ENCODE results near the gene CELF2.

The CELF2 gene

DNA sequence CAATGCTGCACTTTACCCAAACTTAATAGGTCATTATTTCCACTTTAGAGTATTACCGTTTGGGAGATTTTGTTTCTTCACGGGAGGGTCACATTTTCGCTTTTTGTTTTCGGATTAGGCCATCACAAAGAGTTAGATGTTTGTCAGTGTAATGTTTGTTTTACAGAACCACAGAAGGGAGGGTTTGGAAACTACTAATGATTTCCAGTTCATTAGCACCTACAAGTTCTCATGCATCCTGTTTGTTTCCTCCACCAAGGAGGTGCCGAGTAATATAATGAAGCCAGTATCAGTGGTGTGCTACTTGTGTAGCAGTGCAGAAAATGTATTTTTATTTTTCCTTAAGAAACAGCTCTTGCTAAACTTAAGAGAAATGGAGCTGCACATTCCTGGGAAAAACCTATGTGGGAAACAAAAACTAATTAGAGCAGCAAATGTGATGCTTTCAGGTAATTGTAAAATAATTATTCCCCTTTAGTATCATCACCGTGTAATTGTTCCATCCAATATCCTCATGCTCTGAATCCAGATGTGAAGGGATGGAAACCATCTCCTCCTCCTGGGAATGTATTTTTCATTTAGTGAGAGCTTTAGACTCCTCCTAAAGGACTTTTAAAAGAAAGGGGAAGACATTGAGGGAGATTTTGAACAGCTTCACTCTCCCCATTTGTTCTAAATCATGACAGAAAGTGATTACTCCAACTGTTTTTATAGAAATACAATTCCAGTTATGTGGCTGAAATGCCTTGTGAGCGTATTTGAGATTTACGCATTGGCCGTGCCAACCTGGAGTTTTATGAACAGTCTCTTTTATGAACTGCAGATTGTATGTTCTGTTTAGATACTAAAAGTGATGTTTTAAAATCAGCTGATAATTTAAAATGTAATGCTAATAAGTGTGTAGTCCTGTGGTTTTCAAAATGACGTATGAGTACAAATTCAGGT is 5.6 kb downstream of the CELF2 start:
- DNase-seq: no peak

DNA sequence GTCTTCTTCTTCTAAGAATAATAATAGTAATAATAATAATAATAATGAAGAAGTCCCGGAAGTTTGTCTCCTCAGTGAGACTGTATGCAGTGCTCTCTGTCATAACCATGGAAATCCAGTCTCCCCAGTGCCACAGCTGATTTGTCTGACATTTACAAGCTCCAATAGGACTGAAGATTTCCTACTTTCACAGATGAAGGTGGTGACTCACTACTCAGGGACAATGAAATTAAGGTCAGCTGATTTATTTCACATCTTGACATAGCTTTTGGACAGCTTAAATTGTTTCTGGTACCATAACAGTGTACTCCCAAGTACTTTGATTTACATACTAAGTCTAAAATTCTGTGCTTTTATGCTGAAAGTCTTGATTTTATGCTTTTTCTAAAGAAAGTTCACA is 6.9 kb downstream of the CELF2 start:
- no peak for DNase-seq

DNA sequence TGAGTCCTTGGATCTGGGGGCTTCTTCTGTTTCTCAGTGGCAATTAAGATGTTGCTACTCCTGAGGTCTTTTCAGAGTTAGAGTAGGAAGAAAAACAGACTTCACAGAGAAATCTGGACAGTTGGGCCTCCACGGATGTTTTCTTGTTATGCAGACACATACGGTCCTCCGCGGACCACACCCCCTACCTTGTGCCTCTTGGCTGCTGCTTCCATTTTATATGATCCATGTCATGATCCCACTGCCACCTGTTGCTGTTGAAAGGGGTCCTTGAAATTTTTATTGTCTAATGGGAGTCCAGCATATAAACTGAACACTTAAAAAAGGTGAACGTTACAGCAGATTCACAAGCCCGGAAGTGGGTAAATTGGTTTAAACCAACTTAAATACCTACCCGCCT is 8.3 kb downstream of the CELF2 start:
- no peak for DNase-seq

DNA sequence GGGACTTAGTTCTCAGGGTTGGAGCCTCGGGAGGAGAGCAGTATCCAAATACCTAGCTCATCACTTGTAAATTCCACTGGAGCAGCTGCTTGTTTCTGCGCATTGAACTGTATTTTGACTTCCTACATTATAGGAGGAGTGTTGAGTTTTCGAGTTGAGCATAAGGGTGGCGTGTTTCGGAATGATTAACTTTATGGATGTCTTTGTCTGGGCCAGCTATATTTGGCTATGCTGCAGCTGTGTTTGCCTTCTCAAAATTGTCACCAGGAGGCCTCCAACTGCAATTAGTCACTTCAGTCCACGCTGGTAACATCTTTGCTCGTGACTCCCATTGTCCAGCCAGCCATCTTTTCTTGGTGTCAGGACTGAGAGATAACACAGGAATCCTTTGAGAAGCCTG is 9.1 kb downstream of the CELF2 start:
- DNase-seq: no peak

DNA sequence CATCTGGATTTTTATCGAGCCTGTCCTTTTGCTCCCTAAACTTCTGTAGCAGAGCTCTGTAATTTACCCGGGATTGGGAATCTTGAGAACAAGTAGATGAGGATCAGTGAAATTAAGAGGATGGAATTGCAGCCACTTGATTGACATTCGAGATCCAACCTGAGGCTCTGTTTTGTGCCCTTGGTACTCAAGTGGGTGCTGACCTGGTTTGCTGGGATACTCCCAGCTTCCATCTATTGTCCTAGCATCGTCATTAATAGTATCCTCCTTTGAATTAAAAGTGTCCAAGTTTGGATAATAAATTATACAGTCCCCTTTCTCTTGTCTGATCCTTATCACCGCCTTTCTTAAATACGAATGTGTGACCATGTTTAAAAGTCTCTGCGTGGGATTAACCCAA is 17.1 kb downstream of the CELF2 start:
- no peak for DNase-seq

DNA sequence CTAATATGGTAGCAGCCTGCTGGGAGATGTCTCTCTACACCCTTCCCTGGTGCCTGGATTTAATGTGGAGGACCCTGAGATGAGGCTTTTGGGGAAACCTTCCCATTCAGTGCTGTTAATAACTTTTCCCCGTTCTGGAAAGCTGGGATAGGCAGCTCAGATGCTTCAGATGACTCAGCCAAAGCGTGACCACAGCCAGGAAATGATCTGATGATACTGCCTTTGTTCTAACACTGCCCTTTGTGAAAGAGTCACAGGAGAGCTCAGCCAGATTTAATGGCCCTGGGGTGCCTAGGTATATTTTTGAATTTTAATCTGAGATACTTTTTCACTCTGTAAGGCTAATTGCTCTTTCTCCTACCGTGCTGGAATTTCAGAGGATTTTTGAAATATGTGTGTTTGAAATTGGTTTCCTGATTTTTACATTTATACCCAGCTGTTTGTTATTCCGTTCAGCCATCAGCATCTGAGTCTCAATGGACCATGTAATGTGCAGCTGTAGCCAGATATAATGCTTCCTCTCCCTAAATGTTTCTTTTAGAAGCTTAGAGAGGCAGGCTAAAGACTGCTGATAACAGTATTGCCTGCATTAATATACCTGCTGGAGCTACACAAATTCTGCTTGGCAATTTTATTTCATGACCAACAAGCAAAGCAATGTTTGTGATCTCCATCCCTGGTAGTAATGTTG is 17.8 kb downstream of the CELF2 start:
- DNase-seq: no peak

DNA sequence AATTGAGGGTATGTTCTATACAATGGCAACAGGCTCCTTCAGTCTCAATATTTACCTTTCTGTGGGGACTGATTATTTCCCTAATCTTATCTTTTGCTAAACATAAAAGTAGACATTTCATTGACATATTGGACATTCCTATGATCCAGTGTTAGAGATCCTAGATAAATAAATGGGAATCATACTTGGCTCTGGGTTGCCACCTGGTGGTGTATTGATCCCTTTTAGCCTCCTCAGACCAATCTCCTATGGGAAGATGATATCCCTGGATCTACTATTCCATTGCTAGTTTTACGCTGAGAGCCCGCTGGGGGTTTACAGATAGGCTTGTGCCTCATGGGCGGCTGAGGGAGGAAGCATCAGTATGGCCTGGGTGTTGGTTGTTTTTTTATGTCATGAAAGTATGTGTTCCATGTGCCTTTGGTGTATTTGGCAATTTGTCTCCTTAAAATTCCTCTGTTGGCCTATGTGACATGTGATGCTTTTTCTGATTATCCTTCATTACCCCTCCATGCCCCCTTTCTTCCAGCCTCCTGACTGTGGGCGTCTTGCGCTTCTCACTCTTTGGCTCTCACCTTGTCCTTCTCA is 18.8 kb downstream of the CELF2 start:
- peak; percentile 55 for DNase-seq

DNA sequence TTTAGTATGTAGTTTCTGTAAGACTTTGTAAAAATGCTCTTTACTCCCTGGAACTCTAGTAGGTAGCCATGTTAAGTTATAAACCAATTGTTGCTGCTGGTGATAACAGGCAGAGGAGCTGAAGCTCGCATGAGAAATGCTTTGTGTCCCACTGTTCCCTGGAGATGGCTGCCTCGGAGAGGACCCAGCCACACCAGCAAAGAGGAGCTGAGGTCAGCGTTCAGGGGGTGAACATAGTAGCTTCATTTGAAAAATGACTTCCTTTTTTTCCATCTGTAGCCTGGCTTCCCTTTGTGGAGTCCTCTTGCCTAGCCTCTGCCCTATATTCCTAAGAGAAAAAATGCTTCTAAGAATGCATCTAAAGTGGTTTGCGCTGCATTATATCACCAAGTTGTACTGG is 20.3 kb downstream of the CELF2 start:
- no peak for DNase-seq

DNA sequence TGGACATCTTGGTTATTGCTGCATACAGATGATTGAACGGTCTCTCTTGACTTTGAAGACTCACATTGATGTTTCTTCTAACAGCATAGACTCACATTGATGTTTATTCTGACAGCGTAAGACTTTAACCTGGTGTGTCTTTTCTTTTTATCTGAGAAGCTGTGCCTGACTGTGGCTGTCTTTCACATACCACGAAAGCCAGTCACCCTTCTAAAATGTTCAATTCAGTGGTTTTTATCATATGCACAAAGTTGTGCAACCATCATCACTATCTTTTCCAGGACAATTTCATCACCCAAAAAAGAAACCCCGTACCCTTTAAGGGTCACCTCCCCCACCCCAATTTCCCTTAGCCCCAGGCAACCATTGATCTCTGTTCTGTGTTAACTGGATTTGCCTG is 24.7 kb downstream of the CELF2 start:
- DNase-seq: no peak

DNA sequence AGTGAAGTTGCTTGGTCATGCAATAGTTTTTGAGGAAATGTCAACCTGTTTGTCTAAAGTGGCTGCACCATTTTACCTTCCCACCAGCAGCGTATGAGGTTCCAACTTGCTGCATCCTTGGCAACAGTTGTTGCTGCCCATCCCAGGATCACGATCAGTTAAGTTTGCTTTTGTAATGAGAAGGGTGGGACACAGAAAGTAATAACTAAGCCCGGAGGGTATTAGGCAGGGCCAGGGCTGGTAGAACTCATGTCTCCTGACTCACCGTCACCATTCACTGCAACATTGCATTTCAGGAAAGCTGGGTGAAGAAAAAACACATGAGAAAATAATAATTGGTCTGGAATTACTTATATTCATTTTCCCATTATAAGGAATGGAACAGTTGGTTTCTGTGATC is 25.4 kb downstream of the CELF2 start:
- DNase-seq: no peak

DNA sequence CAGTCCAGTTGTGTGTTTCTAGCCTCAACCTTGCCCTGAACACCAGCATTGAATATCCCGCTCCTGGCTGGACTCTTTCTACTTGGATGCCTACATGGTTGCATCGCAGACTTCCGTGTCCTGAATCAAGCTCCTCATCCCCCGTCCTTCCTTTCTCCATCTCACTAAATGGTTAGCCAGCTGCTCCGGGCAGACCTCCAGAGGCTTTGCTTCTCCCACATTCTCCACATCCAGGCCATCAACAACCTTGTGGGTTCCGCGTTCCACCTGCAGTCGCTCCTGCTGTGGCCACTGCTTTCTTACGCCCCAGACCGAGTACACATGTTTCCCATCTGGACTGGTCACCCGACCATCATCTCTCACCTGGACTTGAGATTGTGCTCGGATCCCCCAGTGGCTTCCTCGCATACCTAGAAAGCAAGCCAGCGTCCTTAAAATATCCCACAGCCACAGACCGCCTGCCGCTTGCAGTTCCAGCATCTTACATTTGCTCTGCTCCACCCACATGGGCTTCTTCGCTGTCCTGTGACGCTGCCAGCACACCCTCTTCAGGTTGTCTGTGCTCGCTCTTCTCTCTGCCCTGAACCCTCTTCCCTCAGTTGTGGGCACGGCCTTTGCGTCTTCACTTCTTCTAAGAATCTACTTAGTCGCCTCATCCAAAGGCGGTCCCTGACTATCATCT is 25.9 kb downstream of the CELF2 start:
- DNase-seq: no peak

DNA sequence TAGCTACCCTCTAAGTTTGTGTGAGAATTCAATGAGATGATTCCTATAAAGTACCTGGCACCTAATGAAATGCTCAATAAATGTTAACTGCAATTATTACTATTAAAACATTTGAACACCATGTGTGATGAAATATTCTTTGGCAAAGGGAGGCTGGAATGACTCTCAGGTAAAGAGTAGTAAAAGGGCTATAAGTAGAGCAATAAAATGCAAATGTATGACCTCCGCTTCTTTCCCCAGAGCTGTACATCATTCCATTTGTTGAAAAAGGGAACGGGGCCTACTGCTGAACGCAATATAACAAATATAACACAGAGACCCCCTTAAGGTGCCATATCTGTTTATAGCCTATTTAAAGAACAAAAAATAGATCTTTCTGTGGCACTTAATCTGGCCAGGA is 27.8 kb downstream of the CELF2 start:
- no peak for DNase-seq

DNA sequence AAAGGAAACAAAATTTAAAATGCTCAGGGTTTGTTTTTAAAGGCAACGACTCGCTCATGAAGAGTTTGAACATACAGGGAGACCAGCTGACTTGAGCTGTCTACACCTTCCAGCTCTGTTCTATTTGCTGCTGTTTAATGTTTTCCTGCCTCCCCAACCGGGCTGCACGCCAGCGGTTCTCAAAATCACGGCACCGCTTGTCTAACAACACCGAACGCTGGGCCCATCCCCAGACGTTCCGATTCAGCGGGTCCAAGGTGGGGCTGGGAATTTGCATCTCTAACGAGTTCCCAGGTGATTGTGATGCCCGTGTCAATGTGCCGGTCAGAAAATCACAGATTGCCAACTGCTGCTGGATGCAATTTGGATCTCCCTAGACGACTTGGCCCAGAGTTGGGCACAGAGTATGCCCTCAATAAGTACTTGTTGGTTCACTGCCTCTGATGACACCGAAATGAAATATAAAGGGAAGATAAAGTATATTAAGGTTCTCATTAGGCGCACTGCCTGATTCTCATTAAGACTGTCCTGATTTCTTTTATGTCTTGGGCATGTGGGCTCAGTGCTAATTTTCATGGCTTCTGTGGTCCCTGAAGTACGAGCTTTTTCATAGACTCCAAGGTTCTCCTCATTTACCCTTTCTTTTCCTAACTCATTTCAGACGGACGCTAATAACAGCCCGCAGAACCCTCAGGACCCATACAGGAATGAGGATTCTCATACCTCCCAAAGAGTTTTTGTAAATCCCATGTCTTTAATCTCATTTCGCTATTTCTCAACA is 28.5 kb downstream of the CELF2 start:
- peak; percentile 13 for DNase-seq

DNA sequence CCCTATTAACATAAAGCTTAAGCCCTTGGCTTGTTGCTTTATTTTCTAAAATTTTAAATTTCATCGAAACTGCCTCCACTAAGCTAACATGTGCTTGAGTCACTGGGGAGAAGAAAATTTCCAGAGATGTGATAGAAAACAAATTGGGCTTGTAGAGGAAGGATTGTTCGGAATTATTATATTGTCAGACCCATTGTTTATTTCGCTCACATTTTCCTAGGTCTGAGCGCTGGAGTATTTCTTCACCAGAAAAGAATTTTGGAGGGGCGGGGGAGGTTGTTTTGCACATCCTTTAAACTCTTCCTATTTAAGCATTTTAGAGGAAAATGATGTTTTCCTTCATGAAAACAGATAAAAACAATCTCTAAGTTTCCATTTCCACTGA is 29.1 kb downstream of the CELF2 start:
- no peak for DNase-seq

DNA sequence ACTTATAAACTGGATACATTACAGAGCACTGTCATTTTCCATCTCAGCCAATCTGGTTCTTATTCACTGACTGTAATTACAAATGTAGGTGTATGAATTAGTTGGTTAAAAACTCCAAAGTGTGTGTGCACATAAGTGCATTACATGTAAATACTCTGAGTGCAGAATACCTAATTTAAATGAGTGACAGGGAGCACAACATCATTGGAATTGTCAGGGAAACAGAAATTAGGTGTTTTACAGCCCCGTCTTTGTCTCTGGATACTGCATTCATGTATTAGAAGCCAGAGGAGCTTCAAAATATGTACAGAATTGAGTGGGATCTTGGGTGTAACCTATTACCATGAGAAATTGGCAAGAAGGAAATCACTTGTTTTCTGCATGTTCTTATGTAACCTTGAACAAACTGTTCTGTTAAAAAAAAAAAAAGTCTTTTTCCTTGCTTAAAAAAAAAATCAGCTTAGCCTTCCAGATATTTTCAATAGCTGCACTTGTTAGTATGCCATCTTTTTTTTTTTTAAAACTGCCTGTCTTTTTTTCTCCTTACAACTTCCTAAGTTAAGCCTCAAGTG is 31.1 kb downstream of the CELF2 start:
- peak; percentile 42 for DNase-seq

DNA sequence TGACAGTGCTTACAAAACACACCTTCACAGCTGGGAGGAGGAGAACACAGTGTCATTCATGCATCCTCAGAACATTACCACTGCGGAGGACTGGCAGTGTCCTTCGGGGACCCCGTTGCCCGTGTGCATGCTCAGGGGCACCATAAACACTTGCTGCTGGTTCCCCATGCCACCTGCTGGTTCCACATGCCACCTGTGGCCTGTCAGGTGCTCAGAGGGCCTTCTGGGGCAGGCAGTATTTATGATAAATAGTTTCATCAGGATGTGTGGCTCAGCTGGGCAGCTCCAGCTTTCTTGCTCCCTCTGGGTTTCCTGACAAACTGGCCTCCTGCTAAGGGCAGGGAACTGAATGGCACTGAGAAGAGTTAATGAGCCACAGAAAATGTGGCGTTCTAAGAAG is 32.1 kb downstream of the CELF2 start:
- no peak for DNase-seq

DNA sequence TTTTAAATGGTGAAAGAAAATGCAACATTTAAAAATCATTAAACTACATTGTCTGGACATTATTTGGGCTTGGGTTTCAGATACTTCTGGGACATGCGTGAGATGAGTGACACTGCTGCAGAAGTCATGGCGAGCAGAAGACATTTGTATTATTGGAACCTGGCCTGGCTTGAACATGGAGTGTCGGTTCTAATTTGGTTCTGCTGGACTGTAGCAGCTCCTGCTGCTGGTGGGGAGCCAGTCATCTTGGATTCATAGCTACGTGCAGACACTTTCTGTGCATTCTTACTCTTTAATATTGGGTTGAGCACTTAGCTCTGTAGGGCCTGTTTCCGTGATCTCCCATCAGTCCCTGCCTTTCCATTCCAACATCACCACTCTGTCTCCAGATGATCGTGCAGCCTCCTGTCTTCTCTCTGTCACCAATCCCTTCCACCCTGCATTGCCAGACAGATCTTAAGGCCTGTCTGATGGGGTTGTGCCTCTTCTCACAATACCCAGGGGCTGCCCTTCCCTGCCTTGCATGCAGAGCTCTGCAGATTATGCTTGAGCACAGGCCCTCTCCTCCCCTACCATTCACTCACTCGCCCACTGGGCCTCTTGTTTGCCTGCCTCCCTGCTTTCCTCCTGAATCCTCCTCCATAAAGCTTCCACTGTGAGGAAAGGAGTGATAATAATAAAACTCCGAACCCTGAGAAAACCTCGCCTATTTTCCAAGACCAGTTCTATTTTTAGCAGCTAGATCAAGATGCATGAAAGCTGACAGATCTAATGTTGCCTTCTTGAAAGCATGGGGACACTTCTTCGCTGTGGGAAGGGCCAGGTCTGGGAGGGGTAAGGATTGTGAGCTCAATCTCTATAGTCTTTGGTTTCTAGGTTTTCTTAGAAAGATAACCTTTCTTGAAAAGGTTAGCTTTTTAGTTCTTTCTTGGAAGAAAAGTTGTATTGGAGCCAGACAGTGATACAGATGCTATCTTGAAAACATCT is 32.9 kb downstream of the CELF2 start:
- no peak for DNase-seq

DNA sequence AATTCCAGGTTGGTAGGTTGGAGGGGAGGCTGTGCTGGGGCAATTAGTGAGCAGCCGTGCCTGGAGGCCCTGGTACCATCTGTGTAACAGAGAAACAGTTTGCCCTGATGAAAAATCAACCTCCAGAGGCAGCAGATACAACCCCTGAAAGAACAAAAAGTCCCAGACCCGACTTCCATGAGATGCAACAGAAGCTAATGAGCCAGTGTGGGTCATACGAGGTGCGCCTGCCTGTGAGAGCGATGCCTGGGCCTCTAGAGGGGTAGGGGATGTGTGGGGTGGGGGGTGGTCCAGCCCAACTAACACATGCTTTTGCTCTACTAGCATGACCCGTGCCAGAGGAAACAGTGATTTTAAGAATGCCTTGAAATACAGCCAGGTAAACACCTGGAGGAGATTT is 39.3 kb downstream of the CELF2 start:
- DNase-seq: no peak

DNA sequence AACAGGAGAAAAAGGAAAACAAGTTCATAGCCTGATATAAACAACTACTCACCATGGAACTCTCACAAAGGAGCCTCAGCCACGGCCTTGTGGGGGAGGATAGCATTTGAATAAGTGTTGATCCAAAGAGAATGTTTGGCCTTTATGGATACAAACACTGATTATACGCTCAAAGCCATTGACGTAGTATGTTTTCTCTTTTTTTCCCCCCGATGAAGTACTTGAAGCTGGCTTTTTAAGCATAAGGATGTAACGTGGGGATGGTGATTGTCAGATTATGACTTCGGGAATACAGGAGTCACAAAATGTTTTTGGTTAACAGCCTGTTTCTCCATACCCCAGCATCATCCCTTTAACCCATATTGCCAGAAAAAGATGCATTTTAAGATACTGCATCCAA is 39.8 kb downstream of the CELF2 start:
- DNase-seq: no peak

DNA sequence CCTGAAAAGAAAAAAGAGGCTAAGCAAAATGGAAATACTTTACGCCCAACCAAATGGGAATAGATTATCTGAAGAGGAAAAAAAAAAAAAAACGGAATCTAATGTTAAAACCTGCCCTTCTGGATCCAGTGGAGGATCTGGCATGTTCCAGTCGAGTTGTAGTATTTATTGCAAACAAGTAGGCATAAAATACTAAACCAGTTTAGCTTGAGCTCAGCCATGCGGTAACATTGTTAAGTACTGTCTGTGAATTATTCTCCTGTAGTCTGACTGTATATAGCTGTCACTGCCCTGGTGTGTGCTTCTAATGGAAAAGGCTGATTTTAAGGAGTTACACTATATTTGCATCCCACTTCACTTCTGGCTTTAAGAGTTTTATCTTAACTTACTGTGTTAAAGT is 40.3 kb downstream of the CELF2 start:
- DNase-seq: no peak

DNA sequence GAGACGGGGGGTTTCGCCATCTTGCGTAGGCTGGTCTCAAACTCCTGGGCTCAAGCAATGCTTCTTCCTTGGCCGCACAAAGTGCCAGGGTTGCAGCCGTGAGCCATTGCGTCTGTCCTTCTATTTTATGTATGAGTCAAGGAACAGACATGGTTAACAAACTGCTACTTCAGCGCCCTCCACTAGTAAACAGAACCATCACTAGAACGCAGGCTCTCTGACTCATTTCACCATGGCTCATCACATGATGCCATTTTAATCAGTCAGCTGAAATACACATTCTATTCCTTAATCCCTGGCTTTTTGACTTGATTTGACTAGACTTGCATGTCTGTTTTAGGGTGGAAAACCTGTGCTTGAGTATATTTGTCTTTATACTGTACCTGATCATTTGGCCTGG is 41.3 kb downstream of the CELF2 start:
- DNase-seq: no peak

All from midbrain (tissue), 1 donor.